Endothelial cell (in vitro differentiated cells): ENCODE data around the gene PTAR1. TPM values are rescaled to one million over a fixed set of nuclear protein-coding genes. Genes with fewer than 3 reads are reported as not detected.
"Not testable (repeated sequence)": the region's sequence is repeated elsewhere in the genome, so short reads cannot be mapped to it uniquely, and the experiment has no call there.

Source experiments
- DNase-seq: peaks from one replicate; pipeline ENCODE4 v3.0.0; 2021; ENCODE audit warnings: low spot score
- H3K27ac Mint-ChIP-seq: one replicate; pipeline ENCODE4 v1.8.0; 2021; ENCODE audit warnings: mixed read lengths, inconsistent platforms; ENCODE audit not compliant: unreplicated experiment
- H3K27me3 Mint-ChIP-seq: one replicate; pipeline ENCODE4 v1.8.0; 2021; ENCODE audit warnings: mild to moderate bottlenecking, moderate library complexity, mixed read lengths, inconsistent platforms; ENCODE audit not compliant: unreplicated experiment
- H3K36me3 Mint-ChIP-seq: one replicate; pipeline ENCODE4 v1.8.0; 2021; ENCODE audit warnings: mild to moderate bottlenecking, low read depth, mixed read lengths, inconsistent platforms; ENCODE audit not compliant: unreplicated experiment
- H3K4me1 Mint-ChIP-seq: one replicate; pipeline ENCODE4 v1.8.0; 2021; ENCODE audit warnings: mild to moderate bottlenecking, mixed read lengths, inconsistent platforms; ENCODE audit not compliant: unreplicated experiment
- H3K4me3 Mint-ChIP-seq: one replicate; pipeline ENCODE4 v1.8.0; 2021; ENCODE audit warnings: mild to moderate bottlenecking, mixed read lengths, inconsistent platforms; ENCODE audit not compliant: unreplicated experiment
- H3K9me3 Mint-ChIP-seq: one replicate; pipeline ENCODE4 v1.8.0; 2021; ENCODE audit warnings: mixed read lengths, inconsistent platforms; ENCODE audit not compliant: unreplicated experiment
- total RNA-seq: library from RNA; stranded (reverse); fragmentation: NEBNext Ultra II Directional; extraction: Animal tissue kit (Norgen Biotek cat#: 25700); gene quantifications from one replicate; pipeline ENCODE4 v1.2.1, GENCODE V29; 2021; ENCODE audit not compliant: unreplicated experiment
- TF ChIP-seq, protein P1 (sequence below): fragments of 200-600 bp; sonication (generic); IDR thresholded peaks from one replicate; pipeline ENCODE4 v1.5.0; 2021; ENCODE audit warnings: antibody characterized with exemption; ENCODE audit not compliant: unreplicated experiment

The PTAR1 gene
- total RNA-seq, 1 donor from 2014 or later = 32.5 TPM

GRCh38 chr9:69801989-69802388 lies 42.2 kb upstream of the PTAR1 start:
- no peaks in the 10 kb centered on the region for H3K36me3 Mint-ChIP-seq
- no peak overlapping the region for H3K4me3 Mint-ChIP-seq

DNA sequence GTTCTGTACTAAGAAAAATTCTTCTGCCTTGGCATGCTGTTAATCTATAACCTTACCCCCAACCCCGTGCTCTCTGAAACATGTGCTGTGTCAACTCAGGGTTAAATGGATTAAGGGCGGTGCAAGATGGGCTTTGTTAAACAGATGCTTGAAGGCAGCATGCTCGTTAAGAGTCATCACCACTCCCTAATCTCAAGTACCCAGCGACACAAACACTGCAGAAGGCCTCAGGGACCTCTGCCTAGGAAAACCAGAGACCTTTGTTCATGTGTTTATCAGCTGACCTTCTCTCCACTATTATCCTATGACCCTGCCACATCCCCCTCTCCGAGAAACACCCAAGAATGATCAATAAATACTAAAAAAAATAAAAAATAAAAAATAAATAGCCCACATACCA lies 40.2 kb upstream of the PTAR1 start:
- not testable (repeated sequence) for H3K27me3 Mint-ChIP-seq, H3K4me1 Mint-ChIP-seq, H3K9me3 Mint-ChIP-seq, H3K27ac Mint-ChIP-seq, H3K36me3 Mint-ChIP-seq, DNase-seq, H3K4me3 Mint-ChIP-seq

More at GRCh38 chr9:69801989-69802388, 42.2 kb upstream of the PTAR1 start:
- no peak for DNase-seq
- Mint-ChIP-seq H3K4me1 (no peaks in the 10 kb centered on the region), H3K27me3 (no peaks in the 10 kb centered on the region), H3K9me3 (no peaks in the 10 kb centered on the region), H3K27ac (no peak overlapping the region)
- TF ChIP-seq, protein P1, sequence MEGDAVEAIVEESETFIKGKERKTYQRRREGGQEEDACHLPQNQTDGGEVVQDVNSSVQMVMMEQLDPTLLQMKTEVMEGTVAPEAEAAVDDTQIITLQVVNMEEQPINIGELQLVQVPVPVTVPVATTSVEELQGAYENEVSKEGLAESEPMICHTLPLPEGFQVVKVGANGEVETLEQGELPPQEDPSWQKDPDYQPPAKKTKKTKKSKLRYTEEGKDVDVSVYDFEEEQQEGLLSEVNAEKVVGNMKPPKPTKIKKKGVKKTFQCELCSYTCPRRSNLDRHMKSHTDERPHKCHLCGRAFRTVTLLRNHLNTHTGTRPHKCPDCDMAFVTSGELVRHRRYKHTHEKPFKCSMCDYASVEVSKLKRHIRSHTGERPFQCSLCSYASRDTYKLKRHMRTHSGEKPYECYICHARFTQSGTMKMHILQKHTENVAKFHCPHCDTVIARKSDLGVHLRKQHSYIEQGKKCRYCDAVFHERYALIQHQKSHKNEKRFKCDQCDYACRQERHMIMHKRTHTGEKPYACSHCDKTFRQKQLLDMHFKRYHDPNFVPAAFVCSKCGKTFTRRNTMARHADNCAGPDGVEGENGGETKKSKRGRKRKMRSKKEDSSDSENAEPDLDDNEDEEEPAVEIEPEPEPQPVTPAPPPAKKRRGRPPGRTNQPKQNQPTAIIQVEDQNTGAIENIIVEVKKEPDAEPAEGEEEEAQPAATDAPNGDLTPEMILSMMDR = no peak

DNA sequence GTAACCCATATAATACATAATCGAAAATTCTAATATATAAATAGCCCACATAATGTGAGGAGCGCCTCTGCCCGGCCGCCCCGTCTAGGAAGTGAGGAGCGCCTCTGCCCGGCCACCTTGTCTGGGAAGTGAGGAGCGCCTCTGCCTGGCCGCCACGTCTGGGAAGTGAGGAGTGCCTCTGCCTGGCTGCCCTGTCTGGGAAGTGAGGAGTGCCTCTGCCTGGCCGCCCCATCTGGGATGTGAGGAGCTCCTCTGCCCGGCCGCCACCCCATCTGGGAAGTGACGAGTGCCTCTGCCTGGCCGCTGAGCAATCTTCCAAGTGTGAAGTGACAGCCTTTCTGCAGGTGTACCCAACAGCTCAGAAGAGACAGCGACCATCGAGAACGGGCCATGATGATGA lies 39.7 kb upstream of the PTAR1 start:
- H3K4me3 Mint-ChIP-seq, DNase-seq, H3K27me3 Mint-ChIP-seq, H3K9me3 Mint-ChIP-seq, H3K27ac Mint-ChIP-seq, H3K36me3 Mint-ChIP-seq, H3K4me1 Mint-ChIP-seq: not testable (repeated sequence)

GRCh38 chr9:69798744-69799143 lies 38.9 kb upstream of the PTAR1 start:
- DNase-seq = no peak
- no peaks in the 10 kb centered on the region for H3K9me3 Mint-ChIP-seq
- no peaks in the 10 kb centered on the region for H3K4me1 Mint-ChIP-seq
- no peak overlapping the region for H3K27ac Mint-ChIP-seq
- no peaks in the 10 kb centered on the region for H3K36me3 Mint-ChIP-seq
- TF ChIP-seq, protein P1 = no peak
- no peaks in the 10 kb centered on the region for H3K27me3 Mint-ChIP-seq
- H3K4me3 Mint-ChIP-seq = no peak overlapping the region

GRCh38 chr9:69797675-69798074 lies 37.9 kb upstream of the PTAR1 start:
- H3K27ac Mint-ChIP-seq = no peak overlapping the region

DNA sequence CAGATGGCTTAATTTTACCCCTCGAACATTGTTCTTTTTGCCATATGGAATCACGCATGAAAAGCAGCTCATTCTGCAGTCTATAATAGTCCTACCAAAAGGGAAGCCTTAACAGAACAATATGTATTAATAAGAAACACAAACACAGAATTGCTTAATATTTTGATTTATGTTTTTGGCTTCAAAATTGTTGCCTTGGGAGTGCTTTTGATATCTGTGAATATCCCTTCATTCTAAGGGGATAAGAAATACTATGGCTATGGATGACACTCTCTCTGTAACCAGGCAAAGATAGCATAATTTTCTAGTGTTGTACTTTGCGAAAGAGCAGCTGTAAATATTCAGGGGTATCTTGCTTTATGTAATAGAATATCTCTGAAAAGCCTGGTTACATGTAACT lies 34.5 kb upstream of the PTAR1 start:
- Mint-ChIP-seq H3K36me3 (no peaks in the 10 kb centered on the region), H3K27me3 (no peaks in the 10 kb centered on the region), H3K4me1 (no peaks in the 10 kb centered on the region), H3K4me3 (no peak overlapping the region), H3K27ac (no peak overlapping the region), H3K9me3 (no peaks in the 10 kb centered on the region)
- DNase-seq = no peak
- TF ChIP-seq, protein P1 = no peak

More at GRCh38 chr9:69797675-69798074, 37.9 kb upstream of the PTAR1 start:
- H3K36me3 Mint-ChIP-seq = no peaks in the 10 kb centered on the region
- DNase-seq = no peak
- TF ChIP-seq, protein P1 = no peak
- no peaks in the 10 kb centered on the region for H3K9me3 Mint-ChIP-seq
- no peak overlapping the region for H3K4me3 Mint-ChIP-seq
- no peaks in the 10 kb centered on the region for H3K4me1 Mint-ChIP-seq
- no peaks in the 10 kb centered on the region for H3K27me3 Mint-ChIP-seq
